SK-N-SH treated with all-trans-retinoic acid at 6 μM for 48 hours (cell line): ENCODE data around the gene KRTAP4-5.

ENCODE experiments used
- ATAC-seq: fragments of 200-7000 bp; cut with Tn5 transposase; 3 replicates; pipeline ENCODE4 v1.9.1; 2020; ENCODE audit warnings: mild to moderate bottlenecking, moderate library complexity
- ARNTL ChIP-seq: fragments of 450-650 bp; formaldehyde crosslinking; IDR thresholded peaks from 2 replicates; pipeline ENCODE4 v1.5.0; 2020; ENCODE audit warnings: low read depth, mild to moderate bottlenecking, moderate library complexity, borderline replicate concordance
- BACH2 ChIP-seq: fragments of 250-450 bp; sonication (Bioruptor Pico); IDR thresholded peaks from 2 replicates; pipeline ENCODE4 v1.9.0; 2021; ENCODE audit warnings: mild to moderate bottlenecking, borderline replicate concordance
- CREB5 ChIP-seq: fragments of 250-450 bp; sonication (Bioruptor Pico); IDR thresholded peaks from 2 replicates; pipeline ENCODE4 v1.5.1; 2020; ENCODE audit warnings: low read depth, mild to moderate bottlenecking, moderate library complexity
- CSDC2 ChIP-seq: fragments of 250-450 bp; sonication (Bioruptor Pico); IDR thresholded peaks from 2 replicates; pipeline ENCODE4 v1.5.0; 2020; ENCODE audit warnings: mild to moderate bottlenecking, moderate library complexity
- CSRNP3 ChIP-seq: fragments of 250-450 bp; sonication (Bioruptor Pico); IDR thresholded peaks from 2 replicates; pipeline ENCODE4 v1.5.1; 2021; ENCODE audit warnings: mild to moderate bottlenecking, moderate library complexity
- ESRRG ChIP-seq: fragments of 250-450 bp; sonication (Bioruptor Pico); IDR thresholded peaks from 2 replicates; pipeline ENCODE4 v1.6.1; 2021; ENCODE audit warnings: mild to moderate bottlenecking
- GLIS3 ChIP-seq: fragments of 250-450 bp; sonication (Bioruptor Pico); IDR thresholded peaks from 2 replicates; pipeline ENCODE4 v1.5.0; 2020; ENCODE audit warnings: mild to moderate bottlenecking, moderate library complexity
- ISL1 ChIP-seq: fragments of 250-450 bp; sonication (Bioruptor Pico); IDR thresholded peaks from 2 replicates; pipeline ENCODE4 v2.1.2; 2022; ENCODE audit warnings: mild to moderate bottlenecking, moderate library complexity
- OSR1 ChIP-seq: fragments of 250-450 bp; sonication (Bioruptor Pico); IDR thresholded peaks from 2 replicates; pipeline ENCODE4 v1.8.0; 2022; ENCODE audit warnings: moderate library complexity, mild to moderate bottlenecking, inconsistent platforms
- PATZ1 ChIP-seq: fragments of 250-450 bp; sonication (Bioruptor Pico); IDR thresholded peaks from 2 replicates; pipeline ENCODE4 v1.8.0; 2020; ENCODE audit warnings: mild to moderate bottlenecking, moderate library complexity, borderline replicate concordance
- PPARA ChIP-seq: fragments of 250-450 bp; sonication (Bioruptor Pico); IDR thresholded peaks from 2 replicates; pipeline ENCODE4 v1.5.0; 2020; ENCODE audit warnings: mild to moderate bottlenecking, borderline replicate concordance
- RARB ChIP-seq: fragments of 250-450 bp; sonication (Bioruptor Pico); IDR thresholded peaks from 2 replicates; pipeline ENCODE4 v1.8.0; 2021; ENCODE audit warnings: mild to moderate bottlenecking, moderate library complexity
- SNAI2 ChIP-seq: fragments of 250-450 bp; sonication (Bioruptor Pico); IDR thresholded peaks from 2 replicates; pipeline ENCODE4 v1.5.0; 2020; ENCODE audit warnings: mild to moderate bottlenecking, moderate library complexity
- TCF4 ChIP-seq: fragments of 250-450 bp; sonication (Bioruptor Pico); IDR thresholded peaks from 2 replicates; pipeline ENCODE4 v1.8.0; 2021; ENCODE audit warnings: mild to moderate bottlenecking, moderate library complexity, borderline replicate concordance
- TOX ChIP-seq: fragments of 250-450 bp; sonication (Bioruptor Pico); IDR thresholded peaks from 2 replicates; pipeline ENCODE4 v1.8.0; 2021; ENCODE audit warnings: mild to moderate bottlenecking, moderate library complexity, borderline replicate concordance
- TSHZ2 ChIP-seq: fragments of 250-450 bp; sonication (Bioruptor Pico); IDR thresholded peaks from 2 replicates; pipeline ENCODE4 v1.5.0; 2020; ENCODE audit warnings: mild to moderate bottlenecking, moderate library complexity
- ZC3H10 ChIP-seq: fragments of 250-450 bp; sonication (Bioruptor Pico); IDR thresholded peaks from 2 replicates; pipeline ENCODE4 v1.5.1; 2021; ENCODE audit warnings: mild to moderate bottlenecking, moderate library complexity
- ZFP3 ChIP-seq: fragments of 250-450 bp; sonication (Bioruptor Pico); IDR thresholded peaks from 2 replicates; pipeline ENCODE4 v1.5.0; 2020; ENCODE audit warnings: mild to moderate bottlenecking, moderate library complexity
- ZFP30 ChIP-seq: fragments of 450-650 bp; formaldehyde crosslinking; IDR thresholded peaks from 2 replicates; pipeline ENCODE4 v1.5.0; 2022; ENCODE audit warnings: mild to moderate bottlenecking, moderate library complexity
- ZNF565 ChIP-seq: fragments of 450-650 bp; formaldehyde crosslinking; conservative IDR thresholded peaks from 2 replicates; pipeline ENCODE4 v1.5.0; 2020; ENCODE audit warnings: low read depth, mild to moderate bottlenecking, moderate library complexity
- ZNF70 ChIP-seq: fragments of 450-650 bp; formaldehyde crosslinking; IDR thresholded peaks from 2 replicates; pipeline ENCODE4 v1.5.0; 2020; ENCODE audit warnings: mild to moderate bottlenecking, moderate library complexity
- ZNF8 ChIP-seq: fragments of 450-650 bp; formaldehyde crosslinking; IDR thresholded peaks from 2 replicates; pipeline ENCODE4 v1.5.0; 2020; ENCODE audit warnings: mild to moderate bottlenecking, moderate library complexity

KRTAP4-5 gene

GRCh38 chr17:41178843-41179616 lies 29.4 kb upstream of the KRTAP4-5 start:
- TF ChIP-seq SNAI2 (CRISPR knock-in tag) (no peak), ZNF8 (no peak), ISL1 (no peak), ARNTL (CRISPR knock-in tag) (no peak), ZNF565 (CRISPR knock-in tag) (no peak), CSDC2 (CRISPR knock-in tag) (no peak), ZC3H10 (CRISPR knock-in tag) (no peak), PPARA (CRISPR knock-in tag) (no peak), GLIS3 (no peak), RARB (CRISPR knock-in tag) (no peak), CSRNP3 (CRISPR knock-in tag) (no peak), ZNF70 (CRISPR knock-in tag) (no peak), TOX (no peak), ESRRG (CRISPR knock-in tag) (no peak), TCF4 (no peak), TSHZ2 (CRISPR knock-in tag) (no peak)
- ATAC-seq: no peak

GRCh38 chr17:41178341-41178740 lies 28.7 kb upstream of the KRTAP4-5 start:
- TF ChIP-seq TOX (no peak), ZC3H10 (CRISPR knock-in tag) (no peak), TCF4 (no peak), GLIS3 (no peak), CREB5 (CRISPR knock-in tag) (no peak), CSDC2 (CRISPR knock-in tag) (no peak), SNAI2 (CRISPR knock-in tag) (no peak), RARB (CRISPR knock-in tag) (no peak), ZFP30 (CRISPR knock-in tag) (no peak), ZNF70 (CRISPR knock-in tag) (no peak), ESRRG (CRISPR knock-in tag) (no peak), PATZ1 (CRISPR knock-in tag) (no peak), ZNF8 (no peak), ZNF565 (CRISPR knock-in tag) (no peak), CSRNP3 (CRISPR knock-in tag) (no peak), OSR1 (CRISPR knock-in tag) (no peak), ZFP3 (CRISPR knock-in tag) (no peak), ARNTL (CRISPR knock-in tag) (no peak), BACH2 (no peak), ISL1 (no peak)
- TF ChIP-seq, all 23 proteins: peak for 0
- no peak for ATAC-seq
